ENCODE results near the gene AACS.

AACS gene

GRCh38 chr12:125160281-125160955 lies 95.2 kb downstream of the AACS start:
- TF ChIP-seq CTCF (IDR thresholded peaks at IDR 0.05; ENCODE audit: poor library complexity, severe bottlenecking), result no peak
- Histone ChIP-seq H3K9me3 (ENCODE audit: severe bottlenecking) (no peaks in the 10 kb centered on the region), H3K4me3 (ENCODE audit: severe bottlenecking) (no peak overlapping the region), H3K27ac (ENCODE audit: poor library complexity, severe bottlenecking) (no peak overlapping the region), H3K27me3 (ENCODE audit: insufficient read depth, poor library complexity, severe bottlenecking) (no peaks in the 10 kb centered on the region), H3K36me3 (ENCODE audit: low read depth) (no peaks in the 10 kb centered on the region), H3K4me1 (ENCODE audit: insufficient read depth, poor library complexity, severe bottlenecking) (no peaks in the 10 kb centered on the region)
- no peak for DNase-seq (ENCODE audit: low spot score)
- no peak for ATAC-seq (ENCODE audit: low read depth)

- no peak for DNase-seq (ENCODE audit: low spot score)
Measured at GRCh38 chr12:125161712-125162022, 96.4 kb downstream of the AACS start.

GRCh38 chr12:125162489-125163028 lies 97.3 kb downstream of the AACS start:
- TF ChIP-seq CTCF (IDR thresholded peaks at IDR 0.05; ENCODE audit: poor library complexity, severe bottlenecking), result no peak
- ATAC-seq (ENCODE audit: low read depth) (no peak), DNase-seq (ENCODE audit: low spot score) (no peak)
- H3K27me3 ChIP-seq (ENCODE audit: insufficient read depth, poor library complexity, severe bottlenecking), result no peaks in the 10 kb centered on the region
- no peaks in the 10 kb centered on the region for H3K4me1 ChIP-seq (ENCODE audit: insufficient read depth, poor library complexity, severe bottlenecking)
- no peak overlapping the region for H3K4me3 ChIP-seq (ENCODE audit: severe bottlenecking)
- no peaks in the 10 kb centered on the region for H3K36me3 ChIP-seq (ENCODE audit: low read depth)
- no peaks in the 10 kb centered on the region for H3K9me3 ChIP-seq (ENCODE audit: severe bottlenecking)
- H3K27ac ChIP-seq (ENCODE audit: poor library complexity, severe bottlenecking), result no peak overlapping the region

More at GRCh38 chr12:125161712-125162022, 96.4 kb downstream of the AACS start:
- Histone ChIP-seq H3K4me1 (ENCODE audit: insufficient read depth, poor library complexity, severe bottlenecking) (no peaks in the 10 kb centered on the region), H3K27ac (ENCODE audit: poor library complexity, severe bottlenecking) (no peak overlapping the region), H3K9me3 (ENCODE audit: severe bottlenecking) (no peaks in the 10 kb centered on the region), H3K36me3 (ENCODE audit: low read depth) (no peaks in the 10 kb centered on the region), H3K27me3 (ENCODE audit: insufficient read depth, poor library complexity, severe bottlenecking) (no peaks in the 10 kb centered on the region), H3K4me3 (ENCODE audit: severe bottlenecking) (no peak overlapping the region)
- no peak for ATAC-seq (ENCODE audit: low read depth)
- no peak for TF ChIP-seq CTCF (IDR thresholded peaks at IDR 0.05; ENCODE audit: poor library complexity, severe bottlenecking)

- Histone ChIP-seq H3K4me1 (ENCODE audit: insufficient read depth, poor library complexity, severe bottlenecking) (no peaks in the 10 kb centered on the region), H3K4me3 (ENCODE audit: severe bottlenecking) (no peak overlapping the region), H3K27me3 (ENCODE audit: insufficient read depth, poor library complexity, severe bottlenecking) (no peaks in the 10 kb centered on the region), H3K27ac (ENCODE audit: poor library complexity, severe bottlenecking) (no peak overlapping the region), H3K9me3 (ENCODE audit: severe bottlenecking) (no peaks in the 10 kb centered on the region), H3K36me3 (ENCODE audit: low read depth) (no peaks in the 10 kb centered on the region)
- TF ChIP-seq CTCF (IDR thresholded peaks at IDR 0.05; ENCODE audit: poor library complexity, severe bottlenecking), result no peak
- DNase-seq (ENCODE audit: low spot score) (no peak), ATAC-seq (ENCODE audit: low read depth) (no peak)
Measured at GRCh38 chr12:125163148-125163547, 97.9 kb downstream of the AACS start.

DNA sequence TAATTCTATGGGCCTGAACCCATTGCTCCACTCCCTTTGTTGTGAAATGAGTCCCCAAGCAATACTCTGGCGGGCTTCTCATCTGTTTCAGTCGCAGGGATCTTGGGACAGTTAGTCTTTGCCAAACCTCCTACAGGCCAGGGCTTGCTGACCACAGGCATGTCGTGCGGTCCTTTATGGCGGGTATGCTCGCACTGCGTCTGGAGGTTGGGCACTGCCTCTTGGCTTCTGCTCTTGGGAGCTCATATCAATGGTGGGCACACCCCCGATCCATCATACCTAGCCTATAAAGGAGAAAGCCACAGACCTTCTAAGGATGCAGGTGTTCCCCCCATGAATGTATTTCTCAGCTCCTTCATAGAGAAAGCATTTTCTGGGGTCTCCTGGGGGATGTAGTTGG lies 99.3 kb downstream of the AACS start:
- no peak for ATAC-seq (ENCODE audit: low read depth)
- no peaks in the 10 kb centered on the region for H3K9me3 ChIP-seq (ENCODE audit: severe bottlenecking)

More for the DNA sequence above, 99.3 kb downstream of the AACS start:
- Histone ChIP-seq H3K27ac (ENCODE audit: poor library complexity, severe bottlenecking) (no peak overlapping the region), H3K36me3 (ENCODE audit: low read depth) (no peaks in the 10 kb centered on the region), H3K4me1 (ENCODE audit: insufficient read depth, poor library complexity, severe bottlenecking) (no peaks in the 10 kb centered on the region), H3K27me3 (ENCODE audit: insufficient read depth, poor library complexity, severe bottlenecking) (no peaks in the 10 kb centered on the region), H3K4me3 (ENCODE audit: severe bottlenecking) (no peak overlapping the region)
- no peak for DNase-seq (ENCODE audit: low spot score)
- TF ChIP-seq CTCF (IDR thresholded peaks at IDR 0.05; ENCODE audit: poor library complexity, severe bottlenecking), result no peak

Data from RWPE2 (cell line).